Suppressor macrophage treated with lipopolysaccharide for 4 hours (primary cell): ENCODE data around the gene CTBP2.

Experiments
- DNase-seq: peaks from one replicate; pipeline ENCODE4 v3.0.0-alpha.2; 2020

The CTBP2 gene

GRCh38 chr10:125102246-125102645 lies 58.1 kb downstream of the CTBP2 start:
- peak; percentile 5 for DNase-seq

DNA sequence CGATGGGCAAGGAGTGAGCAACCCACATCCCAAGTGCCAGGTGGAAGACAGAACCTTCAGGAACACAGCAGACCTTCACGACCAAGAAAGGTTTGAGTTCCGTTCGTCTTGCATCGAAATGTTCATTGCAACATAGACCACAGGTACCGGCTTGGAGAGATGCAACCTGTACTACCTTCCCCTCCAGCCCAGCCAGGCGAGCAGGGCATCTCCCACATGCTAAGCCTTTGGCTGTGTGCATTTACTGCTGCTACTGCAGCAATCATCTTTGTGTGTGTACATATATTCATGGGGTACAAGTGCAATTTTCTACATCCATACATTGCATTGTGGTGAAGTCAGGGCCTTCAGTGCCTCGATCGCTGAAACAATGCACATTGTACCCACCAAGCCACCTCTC lies 58.8 kb downstream of the CTBP2 start:
- DNase-seq = no peak

- DNase-seq = no peak
Observed at GRCh38 chr10:125101049-125101448, 59.3 kb downstream of the CTBP2 start.

- no peak for DNase-seq
Observed at GRCh38 chr10:125097409-125098070, 62.8 kb downstream of the CTBP2 start.

- no peak for DNase-seq
Observed at GRCh38 chr10:125096975-125097374, 63.4 kb downstream of the CTBP2 start.

GRCh38 chr10:125096371-125096770 lies 64.0 kb downstream of the CTBP2 start:
- no peak for DNase-seq

- no peak for DNase-seq
Observed at GRCh38 chr10:125095776-125096175, 64.6 kb downstream of the CTBP2 start.

GRCh38 chr10:125095228-125095627 lies 65.1 kb downstream of the CTBP2 start:
- DNase-seq = no peak

GRCh38 chr10:125094806-125095205 lies 65.6 kb downstream of the CTBP2 start:
- peak; percentile 50 for DNase-seq

DNA sequence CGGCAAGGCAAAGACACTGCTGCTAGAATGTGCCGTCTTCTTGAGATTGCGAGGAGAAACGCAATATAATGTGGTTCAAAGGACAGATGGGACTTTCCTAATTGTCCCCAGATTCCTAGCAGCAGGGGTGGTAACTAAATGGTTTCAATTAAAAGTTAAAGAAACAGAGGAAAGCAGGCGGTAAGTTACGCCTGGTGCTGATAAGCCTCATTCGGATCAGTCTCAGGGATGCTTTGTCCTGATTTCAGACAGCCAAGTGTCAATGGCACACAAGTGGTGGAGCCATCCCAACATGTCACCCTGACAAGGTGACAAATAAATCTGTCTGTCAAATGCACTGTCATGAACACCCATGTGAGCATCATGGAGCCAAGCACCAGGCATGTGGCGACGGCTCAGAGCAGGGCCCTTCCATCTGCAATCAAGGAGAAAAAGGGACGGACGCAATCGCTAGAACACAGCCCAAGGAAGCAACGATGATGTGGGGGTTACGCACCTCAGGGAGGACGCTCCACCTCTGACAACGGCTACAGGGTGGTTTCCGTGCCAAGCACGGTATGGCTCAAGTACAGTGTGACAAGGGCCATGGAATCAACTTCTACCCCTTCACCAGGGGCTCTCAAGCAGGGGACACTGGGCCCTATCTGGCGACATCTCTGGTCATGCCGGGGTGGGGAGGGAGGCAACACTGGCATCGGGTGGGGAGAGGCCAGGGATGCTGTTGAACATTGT lies 66.2 kb downstream of the CTBP2 start:
- DNase-seq = no peak

DNA sequence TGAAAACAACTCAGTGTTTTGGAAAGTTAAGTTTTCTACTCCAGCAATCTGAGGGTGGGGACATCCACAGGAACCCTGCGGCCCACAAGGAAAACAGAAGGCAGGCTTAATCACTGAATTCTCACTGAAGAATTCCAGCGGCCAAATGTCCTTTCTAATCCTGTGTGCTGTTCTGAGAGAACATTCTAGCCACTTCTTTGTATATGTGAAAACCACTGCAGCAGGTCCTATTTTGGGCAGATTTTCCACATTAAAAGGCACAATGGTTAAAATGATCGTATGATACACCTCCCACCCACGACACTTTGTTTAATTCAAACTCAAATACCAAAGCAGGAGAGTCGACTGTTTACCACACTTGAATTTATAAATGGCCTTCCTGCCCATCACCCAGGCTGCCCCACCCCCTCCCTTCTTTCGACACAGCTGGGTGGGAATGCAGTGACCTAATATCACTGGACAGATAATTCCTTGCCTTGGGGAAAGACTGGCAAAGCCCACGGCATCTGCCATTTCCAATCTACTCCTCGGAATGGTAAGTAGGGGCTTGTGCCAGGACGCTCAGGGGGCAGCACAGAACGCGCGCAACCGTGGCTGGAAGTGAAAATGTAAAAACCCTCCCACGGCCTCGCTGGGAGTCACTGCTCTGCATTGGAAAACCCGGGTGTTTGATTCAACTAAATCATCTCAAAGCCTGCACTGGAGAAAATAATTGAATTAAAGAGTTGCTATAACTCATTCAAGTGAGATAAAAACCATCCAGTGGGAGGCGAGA lies 67.0 kb downstream of the CTBP2 start:
- DNase-seq = no peak

GRCh38 chr10:125092564-125093031 lies 67.8 kb downstream of the CTBP2 start:
- no peak for DNase-seq

DNA sequence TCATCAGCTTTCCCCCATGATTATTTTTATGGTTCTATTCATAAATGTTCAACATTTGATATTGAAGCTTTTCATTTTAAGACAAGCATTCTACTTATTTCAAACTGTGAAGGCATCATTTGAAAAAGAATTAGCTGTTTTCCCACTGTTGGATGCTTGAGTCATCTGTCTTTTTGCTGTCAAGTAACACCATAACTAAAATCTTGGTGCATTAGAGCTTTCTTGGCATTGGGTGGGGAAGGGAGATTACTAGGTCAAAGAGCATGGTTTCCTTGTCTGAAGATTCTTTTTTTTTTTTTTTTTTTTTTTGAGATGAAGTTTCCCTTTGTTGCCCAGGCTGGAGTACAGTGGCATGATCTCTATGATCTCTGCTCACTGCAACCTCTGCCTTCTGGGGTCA lies 68.5 kb downstream of the CTBP2 start:
- DNase-seq = no peak

- DNase-seq = no peak
Observed at GRCh38 chr10:125089469-125089868, 70.9 kb downstream of the CTBP2 start.

- DNase-seq = no peak
Observed at GRCh38 chr10:125087897-125088215, 72.5 kb downstream of the CTBP2 start.

DNA sequence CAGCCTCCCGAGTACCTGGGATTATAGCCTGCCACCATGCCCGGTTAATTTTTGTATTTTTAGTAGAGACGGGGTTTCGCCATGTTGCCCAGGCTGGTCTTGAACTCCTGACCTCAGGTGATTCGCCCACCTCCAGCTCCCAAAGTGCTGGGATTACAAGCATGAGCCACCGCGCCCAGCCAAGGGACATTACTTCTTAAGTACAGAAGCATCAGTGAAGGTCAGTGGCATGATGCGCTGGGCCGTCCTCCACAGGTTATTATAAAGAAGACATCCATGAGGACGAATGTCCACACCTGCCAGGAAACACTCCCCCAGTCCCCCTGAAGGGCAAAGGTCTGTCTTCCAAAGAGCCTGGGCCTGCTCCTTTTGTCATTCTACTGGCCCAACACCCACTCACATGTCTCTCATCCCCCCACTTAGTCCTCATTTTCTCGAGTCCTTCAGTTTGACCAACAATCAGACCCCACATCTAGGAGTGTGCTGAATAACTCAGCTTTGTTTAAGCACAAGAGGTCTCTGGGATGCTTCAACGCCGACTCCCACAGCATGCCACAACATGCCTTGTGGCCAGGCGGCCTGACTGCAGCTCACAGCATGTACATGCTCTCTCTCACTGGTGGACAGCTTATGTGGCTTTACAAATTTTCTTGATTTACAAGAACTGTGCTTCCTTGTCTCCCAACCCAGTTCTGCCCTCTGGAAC lies 73.0 kb downstream of the CTBP2 start:
- DNase-seq = no peak

DNA sequence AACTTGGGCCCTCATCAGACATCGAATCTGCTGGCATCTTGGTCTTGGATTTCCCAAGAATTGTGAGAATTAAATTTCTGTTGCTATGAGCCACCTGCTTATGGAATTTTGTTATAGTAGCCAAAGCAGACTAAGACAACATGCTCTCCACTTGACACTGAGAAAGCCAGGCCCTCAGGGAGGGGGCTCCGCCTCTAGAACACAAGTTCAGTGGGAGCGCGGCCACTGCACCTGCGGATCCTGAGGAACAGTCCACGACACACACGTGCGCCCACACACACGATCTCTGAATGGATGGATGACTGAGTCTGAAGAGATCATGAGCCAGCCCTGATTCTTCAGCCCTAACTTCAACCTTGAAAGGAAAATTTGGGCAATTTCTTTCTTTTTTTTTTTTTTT lies 73.7 kb downstream of the CTBP2 start:
- no peak for DNase-seq

DNA sequence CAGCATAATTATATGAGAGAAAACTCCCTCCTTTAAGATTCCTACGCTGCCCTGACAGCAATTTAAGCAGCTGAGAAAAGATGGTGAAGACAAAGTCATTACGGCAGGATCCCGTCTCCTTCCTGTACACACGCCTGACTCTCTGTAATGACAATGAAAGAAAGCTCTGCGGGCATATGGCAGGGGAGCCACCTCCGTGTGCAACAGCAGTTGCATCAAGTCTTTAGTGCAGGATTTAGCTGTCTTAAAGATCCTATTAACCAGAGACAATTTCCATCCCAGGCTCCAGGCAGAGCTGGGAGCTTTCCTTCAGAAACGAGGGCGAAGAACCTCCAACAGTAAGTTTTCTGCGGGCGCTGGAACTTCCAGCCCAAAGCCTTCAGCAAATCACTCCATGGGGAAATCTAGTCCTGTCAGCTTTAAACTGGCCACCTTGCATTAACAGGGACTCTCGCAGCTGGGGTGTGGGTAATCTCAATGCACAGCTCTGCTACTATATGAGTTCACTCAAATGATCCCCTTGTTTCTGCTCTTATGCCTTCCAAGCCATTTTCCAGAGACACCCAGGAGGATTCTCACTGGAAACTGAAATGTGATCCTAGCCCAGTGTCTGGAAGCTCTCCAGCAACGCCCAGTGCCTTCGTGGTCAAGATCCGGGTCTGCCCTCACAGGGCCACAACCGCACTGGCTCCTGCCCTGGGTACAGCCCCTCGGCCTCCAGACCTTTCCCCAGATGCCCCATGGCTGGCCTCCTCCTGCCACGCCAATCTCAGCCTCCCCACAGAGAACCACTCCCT lies 74.9 kb downstream of the CTBP2 start:
- DNase-seq = no peak

- no peak for DNase-seq
Observed at GRCh38 chr10:125084614-125085257, 75.6 kb downstream of the CTBP2 start.

DNA sequence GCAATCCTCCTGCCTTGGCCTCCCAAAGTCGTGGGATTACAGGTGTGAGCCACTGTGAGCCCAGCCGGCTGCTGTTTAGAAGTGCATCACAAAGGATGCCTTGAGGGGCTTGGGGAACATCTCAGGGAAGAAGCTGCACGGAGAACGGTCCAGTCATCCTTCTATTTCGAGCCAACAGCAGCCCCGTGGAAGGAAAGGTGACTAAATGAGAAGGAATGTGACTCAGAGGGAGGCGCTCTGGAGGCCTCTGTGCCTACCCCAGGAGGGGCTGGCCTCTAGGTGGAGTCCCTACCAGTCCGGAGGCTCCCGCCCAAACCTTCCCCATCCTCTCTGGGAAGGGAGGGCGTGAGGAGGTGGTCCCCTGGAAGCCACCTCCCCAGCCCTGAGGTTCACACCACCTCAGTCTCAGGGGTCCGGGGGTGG lies 76.2 kb downstream of the CTBP2 start:
- no peak for DNase-seq

GRCh38 chr10:125083576-125083920 lies 76.8 kb downstream of the CTBP2 start:
- no peak for DNase-seq
